Right lobe of liver (tissue), 4 donors: ENCODE measurements around the gene CFAP210.

ENCODE experiments used
- CTCF ChIP-seq, 4 donors: fragments of 200-600 bp in 3 of 4; fragments of 450-650 bp in 1 of 4; IDR thresholded peaks; one replicate each; pipeline versions ENCODE4 v1.5.1 to v1.8.0; 2016 to 2022; ENCODE audit warnings: antibody characterized with exemption in 4 of 4, mild to moderate bottlenecking in 2 of 4
- POLR2A ChIP-seq: fragments of 450-650 bp; IDR thresholded peaks from one replicate; pipeline ENCODE4 v1.6.1; 2017; ENCODE audit warnings: antibody characterized with exemption, mild to moderate bottlenecking
- donor health status: DM: no; HTN: no; CAD: no.
- donor health status: DM: no; HTN: no; CAD: no.
- donor health status: DM: no; HTN: yes; CAD: no.

- TF ChIP-seq CTCF (IDR thresholded peaks at IDR 0.05) = no peak
- no peak for TF ChIP-seq POLR2A
Observed at GRCh38 chr2:169727065-169727464, 32.9 kb upstream of the CFAP210 start.
